Measurements from ENCODE around the gene KYAT1.

Gene KYAT1

DNA sequence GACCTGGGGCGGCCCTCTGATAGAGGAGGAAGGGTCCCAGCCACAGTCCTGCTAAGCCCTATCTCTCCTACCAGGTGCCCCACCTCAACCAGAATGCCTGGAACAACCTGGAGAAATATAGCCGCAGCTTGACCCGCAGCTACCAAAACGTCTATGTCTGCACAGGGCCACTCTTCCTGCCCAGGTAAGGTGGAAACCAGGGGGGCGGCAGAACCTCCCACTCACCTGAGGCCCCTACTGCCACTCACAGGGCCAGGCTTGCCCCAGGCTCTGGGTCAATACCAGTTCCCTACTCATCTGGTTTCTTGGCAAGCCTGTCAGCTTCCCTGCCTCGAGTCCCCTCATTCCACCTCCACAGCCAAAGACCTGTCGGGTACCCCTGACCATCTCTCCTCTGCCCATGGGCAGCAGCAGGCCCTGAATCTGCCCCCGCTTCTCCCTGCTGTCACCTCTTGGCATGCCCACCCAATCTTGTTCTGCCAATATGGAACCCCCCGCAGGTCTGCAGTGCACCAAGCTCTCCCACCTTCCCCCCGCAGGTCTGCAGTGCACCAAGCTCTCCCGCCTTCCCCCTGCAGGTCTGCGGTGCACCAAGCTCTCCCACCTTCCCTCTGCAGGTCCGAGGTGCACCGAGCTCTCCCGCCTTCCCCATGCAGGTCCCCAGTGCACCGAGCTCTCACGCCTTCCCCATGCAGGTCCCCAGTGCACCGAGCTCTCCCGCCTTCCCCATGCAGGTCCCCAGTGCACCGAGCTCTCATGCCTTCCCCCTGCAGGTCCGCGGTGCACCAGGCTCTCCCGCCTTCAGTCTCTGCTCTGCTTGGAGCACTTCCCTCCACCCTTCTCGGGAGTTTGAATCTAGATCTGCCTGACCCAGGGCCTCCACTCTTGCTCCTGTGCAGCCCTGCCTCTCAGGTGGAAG is 60.8 kb downstream of the KYAT1 start:
- no peak for DNase-seq (ENCODE audit: low spot score in 2 of 2)
- Histone ChIP-seq H3K27me3 (ENCODE audit: low read depth) (no peaks in the 10 kb centered on the region), H3K36me3 (replicated peaks) (peaks cover 44% of the 10 kb centered on the region), H3K4me3 (no peak overlapping the region), H3K9me3 (no peaks in the 10 kb centered on the region), H3K4me1 (peaks cover 10% of the 10 kb centered on the region)
- in situ Hi-C loops (cut with MboI; ENCODE audit: low sequenced_read_pairs), result no loop called here

DNA sequence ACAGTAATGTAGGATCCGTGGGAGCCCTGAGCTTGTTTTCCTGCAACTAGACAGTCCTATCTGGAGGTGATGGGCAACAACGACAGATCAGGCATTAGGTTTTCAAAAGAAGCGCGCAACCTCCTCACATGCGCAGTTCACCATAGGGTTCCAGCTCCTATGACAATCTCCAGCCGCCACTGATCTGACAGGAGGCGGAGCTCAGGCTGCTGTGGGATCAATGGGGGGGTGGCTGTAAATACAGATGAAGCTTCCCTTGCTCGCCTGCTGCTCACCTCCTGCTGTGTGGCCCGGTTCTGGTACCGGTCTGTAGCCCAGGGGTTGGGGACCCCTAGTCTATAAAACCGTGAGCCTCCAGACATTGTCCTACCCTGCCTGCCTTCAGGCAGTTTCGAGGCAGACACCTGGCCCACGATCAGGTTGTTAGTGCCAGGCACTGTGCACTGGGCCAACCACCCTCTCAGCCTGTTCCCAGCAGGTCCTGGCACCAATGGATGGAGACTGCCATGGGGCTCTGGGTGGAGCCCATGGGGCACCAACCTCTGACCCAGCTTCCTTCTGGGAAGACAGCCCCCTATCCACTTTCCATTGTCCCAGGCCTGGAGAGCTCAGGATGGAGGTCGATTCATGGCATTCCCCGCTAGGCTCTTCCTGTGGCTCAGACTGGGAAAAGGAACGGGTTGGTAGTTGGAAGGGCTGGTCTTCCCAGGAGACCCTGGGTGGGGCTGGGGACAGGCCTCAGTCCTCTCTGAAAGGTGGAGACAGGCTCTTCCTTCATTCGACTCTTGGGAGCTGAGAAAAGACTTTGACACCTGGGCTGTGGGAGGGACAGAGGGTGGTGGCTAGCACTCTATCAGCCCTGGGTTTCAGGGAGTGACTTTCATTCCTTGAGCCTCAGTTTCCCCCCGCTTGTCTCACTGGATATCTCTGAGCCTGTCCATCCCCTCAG is 61.8 kb downstream of the KYAT1 start:
- peaks cover 10% of the 10 kb centered on the region for H3K4me1 ChIP-seq
- H3K27me3 ChIP-seq (ENCODE audit: low read depth), result no peaks in the 10 kb centered on the region
- peaks cover 35% of the 10 kb centered on the region for H3K36me3 ChIP-seq (replicated peaks)
- in situ Hi-C loops (cut with MboI; ENCODE audit: low sequenced_read_pairs), result loop anchor here (10.0 kb wide), 1 partner anchor 85 kb away; no protein-coding TSS in a partner anchor
- peak overlapping the region; percentile 47 for H3K4me3 ChIP-seq
- DNase-seq (ENCODE audit: low spot score in 2 of 2), result peak; percentile 36 to 70
- no peaks in the 10 kb centered on the region for H3K9me3 ChIP-seq

- Histone ChIP-seq H3K36me3 (replicated peaks) (peaks cover 27% of the 10 kb centered on the region), H3K9me3 (no peaks in the 10 kb centered on the region), H3K4me1 (peaks cover 10% of the 10 kb centered on the region), H3K4me3 (peak overlapping the region; percentile 47), H3K27me3 (ENCODE audit: low read depth) (no peaks in the 10 kb centered on the region)
- in situ Hi-C loops (cut with MboI; ENCODE audit: low sequenced_read_pairs), result loop anchor here (10.0 kb wide), 1 partner anchor 84 kb away; no protein-coding TSS in a partner anchor
- peak in 1 of 2 experiments; percentile 56 for DNase-seq (ENCODE audit: low spot score in 2 of 2)
Measured at GRCh38 chr9:128818839-128819715, 62.7 kb downstream of the KYAT1 start.

DNA sequence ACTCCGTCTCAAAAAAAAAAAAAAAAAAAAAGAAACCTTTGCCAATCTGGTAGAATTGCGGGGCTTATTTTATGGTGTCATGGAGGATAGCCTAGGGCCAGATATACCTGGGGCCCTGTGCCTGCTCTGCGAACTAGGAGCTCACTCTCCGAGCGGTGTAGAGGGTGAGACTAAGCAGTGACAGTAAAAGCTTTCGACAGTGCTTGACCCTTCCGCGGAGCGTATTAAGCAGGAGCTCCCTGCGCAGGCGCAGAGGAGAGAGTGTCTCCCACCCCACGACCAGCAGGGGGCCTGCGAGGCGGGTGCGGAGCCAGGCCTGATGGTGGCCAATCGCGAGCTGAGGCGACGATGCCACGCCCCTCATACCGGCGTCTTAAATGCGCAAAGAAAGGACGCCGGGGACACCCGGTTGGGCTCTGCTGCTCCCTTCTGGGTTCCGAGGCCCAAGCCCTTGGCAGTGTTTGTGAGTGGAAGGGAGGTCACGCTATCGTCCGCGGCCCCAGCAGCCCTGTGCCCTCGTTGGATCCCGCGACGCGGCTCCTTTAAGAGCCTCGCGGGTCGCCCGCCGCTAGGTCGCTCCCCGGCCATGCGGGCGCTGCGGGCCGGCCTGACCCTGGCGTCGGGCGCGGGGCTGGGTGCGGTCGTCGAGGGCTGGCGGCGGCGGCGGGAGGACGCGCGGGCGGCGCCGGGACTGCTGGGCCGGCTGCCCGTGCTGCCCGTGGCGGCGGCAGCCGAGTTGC is 63.5 kb downstream of the KYAT1 start, which contains the start of gene ENDOG:
Gene ENDOG (plus strand): TSS at position 402 of the 740 bp plus-strand sequence. CDS start 185 bp downstream, at position 587.
- peak; percentile 98 to 99 for DNase-seq (ENCODE audit: low spot score in 2 of 2)
- Histone ChIP-seq H3K36me3 (replicated peaks) (peaks cover 19% of the 10 kb centered on the region), H3K4me1 (peaks cover 10% of the 10 kb centered on the region), H3K27me3 (ENCODE audit: low read depth) (no peaks in the 10 kb centered on the region), H3K4me3 (peak within 1 kb of the TSS; percentile 47), H3K9me3 (no peaks in the 10 kb centered on the region)
- in situ Hi-C loops (cut with MboI; ENCODE audit: low sequenced_read_pairs), result loop anchor here (10.0 kb wide), 1 partner anchor 83 kb away; no protein-coding TSS in a partner anchor

DNA sequence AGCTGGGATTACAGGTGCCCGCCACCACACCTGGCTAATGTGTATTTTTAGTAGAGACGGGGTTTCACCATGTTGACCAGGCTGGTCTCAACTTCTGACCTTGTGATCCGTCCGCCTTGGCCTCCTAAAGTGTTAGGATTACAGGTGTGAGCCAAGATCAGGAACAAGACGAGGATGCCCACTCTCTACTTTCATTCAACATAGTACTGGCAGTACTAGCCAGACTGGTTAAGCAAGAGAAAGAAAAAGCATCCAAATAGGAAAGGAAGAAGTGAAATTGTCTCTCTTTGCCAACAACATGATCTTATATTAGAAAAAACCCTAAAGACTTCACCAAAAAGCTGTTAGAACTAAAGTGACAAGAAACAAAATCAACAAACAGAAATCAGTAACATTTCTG is 70.9 kb downstream of the KYAT1 start:
- Histone ChIP-seq H3K4me3 (no peak overlapping the region), H3K4me1 (no peaks in the 10 kb centered on the region), H3K27me3 (ENCODE audit: low read depth) (no peaks in the 10 kb centered on the region), H3K36me3 (replicated peaks) (peaks cover 5% of the 10 kb centered on the region), H3K9me3 (no peaks in the 10 kb centered on the region)
- no peak for DNase-seq (ENCODE audit: low spot score in 2 of 2)
- in situ Hi-C loops (cut with MboI; ENCODE audit: low sequenced_read_pairs), result loop anchor here (10.0 kb wide), 1 partner anchor 76 kb away; no protein-coding TSS in a partner anchor

- in situ Hi-C loops (cut with MboI; ENCODE audit: low sequenced_read_pairs), result loop anchor here (10.0 kb wide), 1 partner anchor 75 kb away; no protein-coding TSS in a partner anchor
Measured at GRCh38 chr9:128809831-128810230, 71.9 kb downstream of the KYAT1 start.

GRCh38 chr9:128809036-128809599 is 72.6 kb downstream of the KYAT1 start:
- Histone ChIP-seq H3K36me3 (replicated peaks) (peaks cover 12% of the 10 kb centered on the region), H3K4me1 (no peaks in the 10 kb centered on the region), H3K9me3 (no peaks in the 10 kb centered on the region), H3K4me3 (no peak overlapping the region), H3K27me3 (ENCODE audit: low read depth) (no peaks in the 10 kb centered on the region)
- in situ Hi-C loops (cut with MboI; ENCODE audit: low sequenced_read_pairs), result no loop called here
- DNase-seq (ENCODE audit: low spot score in 2 of 2), result no peak

More at GRCh38 chr9:128809831-128810230, 71.9 kb downstream of the KYAT1 start:
- Histone ChIP-seq H3K9me3 (no peaks in the 10 kb centered on the region), H3K4me1 (no peaks in the 10 kb centered on the region), H3K27me3 (ENCODE audit: low read depth) (no peaks in the 10 kb centered on the region), H3K4me3 (no peak overlapping the region), H3K36me3 (replicated peaks) (peaks cover 12% of the 10 kb centered on the region)
- no peak for DNase-seq (ENCODE audit: low spot score in 2 of 2)

GRCh38 chr9:128808543-128808942 is 73.2 kb downstream of the KYAT1 start:
- Histone ChIP-seq H3K4me1 (no peaks in the 10 kb centered on the region), H3K27me3 (ENCODE audit: low read depth) (no peaks in the 10 kb centered on the region), H3K36me3 (replicated peaks) (peaks cover 13% of the 10 kb centered on the region), H3K9me3 (no peaks in the 10 kb centered on the region), H3K4me3 (no peak overlapping the region)
- no peak for DNase-seq (ENCODE audit: low spot score in 2 of 2)
- in situ Hi-C loops (cut with MboI; ENCODE audit: low sequenced_read_pairs), result no loop called here

GRCh38 chr9:128807827-128808226 is 73.9 kb downstream of the KYAT1 start:
- Histone ChIP-seq H3K4me3 (no peak overlapping the region), H3K9me3 (no peaks in the 10 kb centered on the region), H3K27me3 (ENCODE audit: low read depth) (no peaks in the 10 kb centered on the region), H3K4me1 (no peaks in the 10 kb centered on the region), H3K36me3 (replicated peaks) (peaks cover 20% of the 10 kb centered on the region)
- in situ Hi-C loops (cut with MboI; ENCODE audit: low sequenced_read_pairs), result no loop called here
- DNase-seq (ENCODE audit: low spot score in 2 of 2), result no peak

- in situ Hi-C loops (cut with MboI; ENCODE audit: low sequenced_read_pairs), result no loop called here
- no peaks in the 10 kb centered on the region for H3K9me3 ChIP-seq
- H3K27me3 ChIP-seq (ENCODE audit: low read depth), result no peaks in the 10 kb centered on the region
- H3K4me1 ChIP-seq, result no peaks in the 10 kb centered on the region
- no peak overlapping the region for H3K4me3 ChIP-seq
- no peak for DNase-seq (ENCODE audit: low spot score in 2 of 2)
- peaks cover 21% of the 10 kb centered on the region for H3K36me3 ChIP-seq (replicated peaks)
Measured at GRCh38 chr9:128805661-128806060, 76.1 kb downstream of the KYAT1 start.

- H3K4me1 ChIP-seq, result no peaks in the 10 kb centered on the region
- H3K9me3 ChIP-seq, result no peaks in the 10 kb centered on the region
- H3K27me3 ChIP-seq (ENCODE audit: low read depth), result no peaks in the 10 kb centered on the region
- no peak for DNase-seq (ENCODE audit: low spot score in 2 of 2)
- H3K4me3 ChIP-seq, result no peak overlapping the region
- peaks cover 37% of the 10 kb centered on the region for H3K36me3 ChIP-seq (replicated peaks)
- in situ Hi-C loops (cut with MboI; ENCODE audit: low sequenced_read_pairs), result no loop called here
Measured at GRCh38 chr9:128802482-128802881, 79.3 kb downstream of the KYAT1 start.

DNA sequence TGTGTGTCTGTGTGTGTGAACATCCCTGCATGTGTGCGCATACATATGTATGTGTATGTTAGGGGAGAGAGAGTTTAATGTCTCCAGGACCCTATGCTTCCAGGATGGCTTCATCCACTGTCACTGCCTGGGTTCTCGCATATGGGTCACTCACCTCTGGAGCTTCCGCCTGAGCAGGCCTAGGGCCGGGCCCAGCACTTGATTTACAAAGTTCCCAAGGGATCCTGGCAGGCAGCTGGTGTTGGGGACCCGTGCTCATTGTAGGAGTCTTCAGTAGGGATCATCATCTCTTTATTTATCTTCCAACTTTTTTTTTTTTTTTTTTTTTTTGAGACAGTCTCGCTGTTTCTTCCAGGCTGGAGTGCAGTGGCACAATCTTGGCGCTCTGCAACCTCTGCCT is 81.7 kb downstream of the KYAT1 start:
- Histone ChIP-seq H3K27me3 (ENCODE audit: low read depth) (no peaks in the 10 kb centered on the region), H3K9me3 (no peaks in the 10 kb centered on the region), H3K4me1 (no peaks in the 10 kb centered on the region), H3K36me3 (replicated peaks) (peaks cover 28% of the 10 kb centered on the region), H3K4me3 (no peak overlapping the region)
- in situ Hi-C loops (cut with MboI; ENCODE audit: low sequenced_read_pairs), result no loop called here
- no peak for DNase-seq (ENCODE audit: low spot score in 2 of 2)

Measured in HAP-1 (cell line).